GM18511 (cell line): Measurements from ENCODE around the gene COQ4.
"Not testable (repeated sequence)": the region's sequence is repeated elsewhere in the genome, so short reads cannot be mapped to it uniquely, and the experiment has no call there.

ENCODE experiments used
- ATAC-seq: cut with Tn5 transposase; IDR thresholded peaks from one replicate; pipeline ENCODE4 v1.9.1; 2021; ENCODE audit warnings: mild to moderate bottlenecking, moderate library complexity; ENCODE audit not compliant: unreplicated experiment

Gene COQ4

DNA sequence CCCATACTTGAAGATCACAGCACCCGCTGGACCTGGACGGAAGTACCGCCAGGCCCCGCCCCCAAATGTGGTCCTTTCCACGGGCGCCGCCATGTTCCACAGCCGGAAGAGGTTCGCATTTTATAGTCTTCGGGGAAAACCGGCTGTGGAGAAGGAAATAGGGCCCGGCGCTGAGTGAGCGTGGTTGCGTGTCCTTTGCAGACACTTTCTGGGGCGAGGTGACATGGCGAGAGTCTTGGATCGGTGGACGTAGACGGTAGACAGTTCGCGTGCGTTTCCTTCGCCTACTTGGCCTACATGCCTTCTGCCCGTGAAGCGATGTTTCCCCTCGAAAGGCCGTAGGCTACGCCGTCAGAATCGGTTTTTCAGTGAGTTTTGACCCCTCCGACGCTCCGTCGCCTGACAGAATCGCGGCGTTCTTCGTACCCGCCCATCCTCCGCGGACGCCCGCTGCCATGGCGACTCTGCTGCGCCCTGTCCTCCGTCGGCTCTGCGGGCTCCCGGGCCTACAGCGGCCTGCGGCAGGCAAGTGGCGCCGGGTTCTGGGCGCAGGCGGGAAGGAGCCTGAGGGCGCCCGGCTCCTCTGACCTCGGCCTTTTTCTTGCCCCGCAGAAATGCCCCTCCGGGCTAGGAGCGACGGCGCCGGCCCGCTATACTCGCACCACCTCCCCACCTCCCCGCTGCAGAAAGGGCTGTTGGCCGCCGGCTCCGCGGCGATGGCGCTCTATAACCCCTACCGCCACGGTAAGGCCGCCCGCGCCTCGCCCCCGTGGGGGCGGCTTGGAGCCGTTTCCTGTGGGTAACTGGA is at the start of gene COQ4, which contains the start of gene TRUB2:
Gene COQ4 (plus strand): TSS at position 436 of the 808 bp plus-strand sequence. CDS start 20 bp downstream, at position 456.
Gene TRUB2 (minus strand): TSS at position 44 of the 808 bp plus-strand sequence. CDS start 39 bp downstream, at position 5.
- peak; percentile 86 for ATAC-seq

DNA sequence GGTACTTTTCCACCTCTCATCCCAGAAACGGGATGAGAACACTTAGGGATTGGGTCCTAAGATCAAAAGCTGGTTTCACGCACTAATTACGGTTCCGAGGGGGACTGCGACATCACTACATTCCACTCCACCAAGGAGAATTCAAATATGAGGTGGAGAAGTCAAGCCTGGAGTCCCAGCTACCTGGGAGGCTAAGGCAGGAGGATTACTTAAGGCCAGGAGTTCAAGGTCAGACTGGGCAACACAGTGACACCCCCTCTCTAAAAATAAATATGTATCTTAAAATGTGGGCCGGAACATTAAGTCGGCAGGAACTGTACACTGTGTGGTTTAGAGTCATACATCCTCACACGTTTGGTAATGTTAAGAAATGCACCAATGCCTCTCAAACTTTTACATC is 48.4 kb upstream of the COQ4 start:
- ATAC-seq, result no peak

DNA sequence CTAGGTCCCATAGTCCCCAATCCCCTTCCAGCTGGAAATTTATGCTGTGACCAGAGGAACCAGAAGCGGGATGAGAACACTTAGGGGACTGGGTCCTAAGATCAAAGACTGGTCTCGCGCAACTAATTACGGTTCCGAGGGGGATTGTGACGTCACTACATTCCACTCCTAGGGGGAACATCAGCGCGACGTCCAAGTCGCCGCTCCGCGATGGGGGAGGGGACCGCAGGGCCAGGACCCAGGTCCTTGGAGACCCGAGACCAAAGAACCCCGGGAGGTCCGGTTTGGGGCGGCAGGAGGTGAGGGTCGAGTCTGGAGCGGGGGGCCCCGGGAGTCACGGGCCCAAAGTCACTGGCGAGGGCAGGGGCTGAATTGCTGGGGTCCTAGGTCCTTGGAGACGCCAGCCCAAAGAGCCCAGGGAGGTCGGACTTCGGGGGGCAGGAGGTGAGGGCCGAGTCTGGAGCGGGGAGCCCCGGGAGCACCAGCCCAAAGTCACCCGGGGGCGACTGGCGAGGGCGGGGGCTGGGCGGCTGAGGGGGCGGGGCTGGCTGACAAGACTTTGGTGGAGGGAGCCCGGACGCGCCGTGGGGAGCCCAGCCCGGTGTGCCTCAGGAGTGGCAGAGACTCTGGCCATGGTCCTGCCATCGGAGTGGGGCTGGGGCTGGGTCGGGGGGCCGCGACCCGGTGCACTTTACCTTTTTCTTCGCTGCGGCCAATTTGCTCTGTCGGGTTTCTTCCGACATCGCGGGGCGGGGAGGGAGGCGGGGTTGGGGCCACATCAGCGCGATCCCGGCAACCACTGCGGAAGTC is 47.2 kb upstream of the COQ4 start, which contains the start of gene GOLGA2:
Gene GOLGA2 (minus strand): TSS at position 810 of the 810 bp plus-strand sequence. CDS start 31 bp downstream, at position 779.
- peak; percentile 65 for ATAC-seq

DNA sequence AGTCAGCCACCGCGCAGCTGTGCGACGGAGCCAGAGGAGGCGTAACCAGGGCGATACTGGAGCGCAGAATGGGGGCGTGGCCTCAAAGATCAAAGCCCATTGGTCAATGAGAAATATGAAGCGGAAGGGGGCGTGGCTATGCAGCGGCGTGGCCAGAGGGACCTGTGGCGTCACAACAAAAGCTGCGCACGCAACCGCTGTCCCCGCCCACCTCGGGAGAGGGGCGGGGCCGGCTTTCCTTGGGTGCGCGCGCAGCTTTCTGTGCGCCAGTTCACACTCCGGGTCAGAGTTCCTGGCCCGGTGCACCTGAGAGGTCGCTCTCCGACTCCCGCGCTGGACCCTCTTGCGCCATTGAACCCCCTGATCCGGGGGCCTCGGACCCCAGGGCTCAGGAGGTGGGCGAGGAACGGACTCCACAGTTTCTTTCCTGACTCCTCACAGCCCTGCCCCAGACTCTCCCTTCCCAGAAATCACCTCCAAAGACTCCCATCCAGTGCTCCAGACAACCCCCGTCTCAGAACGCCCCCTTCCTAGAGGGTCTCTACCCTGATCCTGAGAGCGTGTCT is 46.5 kb upstream of the COQ4 start, which contains the start of gene SWI5:
Gene SWI5 (plus strand): TSS at position 269 of the 566 bp plus-strand sequence.
- ATAC-seq, result peak; percentile 98

DNA sequence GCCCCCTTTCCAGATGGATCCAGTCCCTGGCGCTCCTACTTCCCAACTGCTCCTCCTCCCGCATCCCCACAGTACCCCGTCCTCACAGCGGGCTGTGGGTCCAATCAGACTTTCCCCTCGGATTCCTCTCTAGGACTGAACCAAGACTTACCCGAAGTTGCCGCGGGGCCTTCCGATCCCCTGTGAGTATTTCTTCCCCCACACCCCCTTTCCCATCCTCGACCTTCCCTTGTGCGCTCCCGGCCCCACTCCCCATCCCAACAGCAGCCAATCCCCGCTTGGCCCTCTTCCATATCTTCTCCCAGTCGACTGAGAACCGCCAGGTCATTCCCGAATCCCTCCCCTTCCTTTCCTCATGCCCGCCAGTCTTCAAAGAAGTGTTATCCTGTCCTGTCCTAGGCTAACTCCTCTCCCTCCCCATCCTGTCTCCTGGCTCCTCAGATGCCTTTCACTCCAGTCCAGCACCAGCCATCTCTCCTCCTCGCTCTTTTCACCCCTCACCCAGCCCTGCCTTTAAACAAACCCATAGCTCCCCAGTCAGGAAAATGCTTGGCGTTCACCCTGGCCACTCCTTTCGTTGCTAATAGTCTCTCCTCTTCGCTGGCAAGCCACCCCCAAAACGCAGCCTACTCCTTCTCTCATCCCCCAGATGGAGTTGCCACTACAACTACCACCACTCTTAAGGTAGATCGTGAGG is 45.9 kb upstream of the COQ4 start:
- no peak for ATAC-seq

DNA sequence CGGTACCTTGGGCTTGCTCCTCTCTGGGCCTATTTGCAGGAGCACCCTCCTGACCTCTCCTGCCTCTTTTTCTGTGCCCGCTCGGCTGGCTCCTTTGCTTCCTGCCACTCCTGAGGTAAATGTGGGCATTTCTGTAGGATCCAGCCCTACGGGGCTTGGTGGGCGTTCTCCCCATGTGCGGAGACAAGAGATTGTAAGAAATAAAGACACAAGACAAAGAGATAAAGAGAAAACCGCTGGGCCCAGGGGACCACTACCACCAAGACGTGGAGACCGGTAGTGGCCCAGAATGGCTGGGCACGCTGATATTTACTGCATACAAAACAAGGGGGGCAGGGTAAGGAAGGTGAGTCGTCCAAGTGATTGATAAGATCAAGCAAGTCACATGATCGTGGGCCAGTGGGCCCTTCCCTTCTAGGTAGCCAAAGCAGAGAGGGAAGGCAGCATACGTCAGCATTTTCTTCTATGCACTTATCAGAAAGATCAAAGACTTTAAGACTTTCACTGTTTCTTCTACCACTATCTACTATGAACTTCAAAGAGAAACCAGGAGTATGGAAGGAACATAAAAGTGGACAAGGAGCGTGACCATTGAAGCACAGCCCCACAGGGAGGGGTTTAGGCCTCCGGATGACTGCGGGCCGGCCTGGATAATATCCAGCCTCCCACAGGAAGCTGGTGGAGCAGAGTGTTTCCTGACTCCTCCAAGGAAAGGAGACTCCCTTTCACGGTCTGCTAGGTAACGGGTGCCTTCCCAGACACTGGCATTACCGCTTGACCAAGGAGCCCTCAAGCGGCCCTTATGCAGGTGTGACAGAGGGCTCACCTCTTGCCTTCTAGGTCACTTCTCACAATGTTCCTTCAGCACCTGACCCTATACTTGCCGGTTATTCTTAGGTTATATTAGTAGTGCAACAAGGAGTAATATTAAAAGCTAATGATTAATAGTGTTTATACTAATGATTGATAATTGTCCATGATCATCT is 43.3 kb upstream of the COQ4 start:
- not testable (repeated sequence) for ATAC-seq

GRCh38 chr9:128280084-128280622 is 42.5 kb upstream of the COQ4 start:
- ATAC-seq, result no peak

- no peak for ATAC-seq
These were observed 40.1 kb upstream of the COQ4 start for GRCh38 chr9:128282500-128282899.

DNA sequence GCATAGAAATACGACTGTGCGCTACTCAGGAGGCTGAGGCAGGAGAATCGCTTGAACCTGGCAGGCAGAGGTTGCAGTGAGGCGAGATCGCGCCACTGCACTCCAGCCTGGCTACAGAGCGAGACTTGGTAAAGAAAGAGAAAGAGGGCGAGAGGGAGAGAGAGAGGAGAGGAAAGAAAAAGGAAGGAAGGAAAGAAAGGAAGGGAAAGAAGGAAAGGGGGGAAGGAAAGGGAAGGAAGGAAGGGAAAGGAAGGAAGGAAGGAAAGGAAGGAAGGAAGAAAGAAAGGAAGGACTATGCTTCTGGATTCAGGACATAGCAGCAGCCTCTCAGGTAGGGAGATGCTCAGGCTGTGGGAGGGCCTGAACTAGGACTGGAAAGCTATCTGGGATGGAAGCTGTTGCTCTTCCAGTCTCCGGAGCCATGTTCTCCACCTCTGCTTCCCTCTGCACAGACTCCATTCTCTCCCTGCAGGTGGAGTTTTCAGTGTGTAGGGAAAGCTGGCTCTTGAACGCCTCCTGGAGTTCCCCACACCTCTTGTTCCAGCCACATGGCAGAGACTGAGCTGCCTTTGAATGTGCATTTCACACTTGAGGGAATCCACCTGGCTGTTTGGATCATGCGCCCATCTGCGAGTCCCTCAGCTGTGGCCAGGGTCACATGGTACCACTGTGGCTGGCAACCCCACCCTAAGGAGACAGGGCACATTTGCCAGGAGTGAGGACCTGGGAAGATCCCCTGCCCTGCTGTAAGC is 37.4 kb upstream of the COQ4 start:
- no peak for ATAC-seq

- ATAC-seq, result no peak
These were observed 36.2 kb upstream of the COQ4 start for GRCh38 chr9:128286440-128286839.

- no peak for ATAC-seq
These were observed 34.2 kb upstream of the COQ4 start for GRCh38 chr9:128288273-128289004.

DNA sequence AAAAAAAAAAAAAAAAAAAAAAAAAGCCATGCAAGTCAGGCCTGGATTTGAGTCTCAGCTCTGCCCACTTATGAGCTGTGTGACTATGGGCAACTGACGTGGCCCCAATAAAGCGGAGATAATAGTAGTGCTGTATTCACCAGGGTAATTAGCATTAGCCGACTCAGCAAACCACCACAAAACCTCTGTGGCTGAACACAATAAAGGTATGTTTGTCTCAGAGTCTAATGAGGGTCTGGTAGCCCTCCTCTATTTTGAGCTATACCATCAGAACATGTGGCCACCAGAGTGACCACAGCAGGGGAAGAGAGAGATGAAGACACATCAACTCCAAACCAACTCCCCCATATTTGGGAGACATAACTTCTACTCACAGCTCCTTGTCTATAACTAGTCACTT is 30.6 kb upstream of the COQ4 start:
- no peak for ATAC-seq

DNA sequence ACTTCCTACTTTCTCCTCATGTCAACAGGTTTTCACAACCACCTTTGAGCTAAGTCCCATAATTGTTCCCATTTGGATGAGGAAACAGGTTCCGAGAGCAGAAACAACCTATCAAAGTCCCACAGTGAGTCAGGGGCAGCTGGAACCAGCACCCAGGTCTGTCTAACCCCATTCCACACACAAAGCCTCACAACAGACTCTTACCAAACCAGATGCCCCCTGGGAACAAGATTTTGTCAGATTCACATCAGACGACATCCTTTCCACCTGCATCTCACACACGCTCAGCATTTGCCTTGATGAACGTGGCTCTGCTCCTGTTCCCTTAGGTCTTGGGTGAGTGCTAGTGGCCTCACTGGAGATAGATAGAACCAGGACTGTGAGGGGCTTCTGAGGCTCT is 29.5 kb upstream of the COQ4 start:
- ATAC-seq, result no peak

GRCh38 chr9:128294142-128294541 is 28.5 kb upstream of the COQ4 start:
- ATAC-seq, result no peak

DNA sequence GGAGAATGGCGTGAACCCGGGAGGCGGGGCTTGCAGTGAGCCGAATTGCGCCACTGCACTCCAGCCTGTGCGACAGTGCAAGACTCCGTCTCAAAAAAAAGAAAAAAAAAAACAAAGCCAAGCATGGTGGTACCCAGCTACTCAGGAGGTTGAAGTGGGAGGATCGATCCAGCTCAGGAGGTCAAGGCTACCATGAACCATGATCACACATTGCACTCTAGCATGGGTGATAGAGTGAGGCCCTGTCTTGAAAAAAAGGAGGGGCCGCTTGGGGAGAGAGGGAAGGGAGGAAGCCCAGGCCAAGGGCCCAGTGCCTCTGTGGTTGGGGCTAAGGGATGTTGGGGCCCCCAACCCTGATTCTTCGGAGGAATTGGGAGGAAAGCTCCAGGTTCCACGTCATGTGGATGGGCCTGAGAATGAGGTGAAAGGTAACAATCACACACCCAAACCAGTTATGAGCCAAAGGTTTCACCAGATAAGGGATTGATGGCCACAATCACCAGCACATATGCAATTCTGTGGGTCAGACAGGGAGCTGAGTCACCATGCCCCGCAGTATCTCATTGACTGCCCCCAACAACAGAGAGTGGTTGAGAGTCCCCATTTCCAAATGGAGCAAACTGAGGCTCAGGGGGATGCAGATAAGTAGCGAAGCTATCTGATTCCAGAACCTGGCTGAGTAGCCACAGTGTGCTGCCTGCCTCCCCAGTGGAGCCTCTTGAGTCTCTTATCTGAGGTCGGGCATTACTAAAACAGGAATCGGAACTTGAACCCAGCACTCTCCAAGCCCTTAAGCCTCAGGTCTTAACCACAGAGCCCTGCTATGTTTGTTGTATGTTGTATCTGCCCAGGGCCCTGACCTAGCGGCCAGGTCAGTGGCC is 26.1 kb upstream of the COQ4 start:
- ATAC-seq, result no peak

GRCh38 chr9:128297221-128297773 is 25.3 kb upstream of the COQ4 start:
- no peak for ATAC-seq
